HG03378 (cell line): ENCODE data around the gene ZNF609.

Source experiments
- ATAC-seq: cut with Tn5 transposase; IDR thresholded peaks from one replicate; pipeline ENCODE4 v1.9.1; 2021; ENCODE audit warnings: mild to moderate bottlenecking, moderate library complexity; ENCODE audit not compliant: unreplicated experiment

ZNF609 gene, protein sequence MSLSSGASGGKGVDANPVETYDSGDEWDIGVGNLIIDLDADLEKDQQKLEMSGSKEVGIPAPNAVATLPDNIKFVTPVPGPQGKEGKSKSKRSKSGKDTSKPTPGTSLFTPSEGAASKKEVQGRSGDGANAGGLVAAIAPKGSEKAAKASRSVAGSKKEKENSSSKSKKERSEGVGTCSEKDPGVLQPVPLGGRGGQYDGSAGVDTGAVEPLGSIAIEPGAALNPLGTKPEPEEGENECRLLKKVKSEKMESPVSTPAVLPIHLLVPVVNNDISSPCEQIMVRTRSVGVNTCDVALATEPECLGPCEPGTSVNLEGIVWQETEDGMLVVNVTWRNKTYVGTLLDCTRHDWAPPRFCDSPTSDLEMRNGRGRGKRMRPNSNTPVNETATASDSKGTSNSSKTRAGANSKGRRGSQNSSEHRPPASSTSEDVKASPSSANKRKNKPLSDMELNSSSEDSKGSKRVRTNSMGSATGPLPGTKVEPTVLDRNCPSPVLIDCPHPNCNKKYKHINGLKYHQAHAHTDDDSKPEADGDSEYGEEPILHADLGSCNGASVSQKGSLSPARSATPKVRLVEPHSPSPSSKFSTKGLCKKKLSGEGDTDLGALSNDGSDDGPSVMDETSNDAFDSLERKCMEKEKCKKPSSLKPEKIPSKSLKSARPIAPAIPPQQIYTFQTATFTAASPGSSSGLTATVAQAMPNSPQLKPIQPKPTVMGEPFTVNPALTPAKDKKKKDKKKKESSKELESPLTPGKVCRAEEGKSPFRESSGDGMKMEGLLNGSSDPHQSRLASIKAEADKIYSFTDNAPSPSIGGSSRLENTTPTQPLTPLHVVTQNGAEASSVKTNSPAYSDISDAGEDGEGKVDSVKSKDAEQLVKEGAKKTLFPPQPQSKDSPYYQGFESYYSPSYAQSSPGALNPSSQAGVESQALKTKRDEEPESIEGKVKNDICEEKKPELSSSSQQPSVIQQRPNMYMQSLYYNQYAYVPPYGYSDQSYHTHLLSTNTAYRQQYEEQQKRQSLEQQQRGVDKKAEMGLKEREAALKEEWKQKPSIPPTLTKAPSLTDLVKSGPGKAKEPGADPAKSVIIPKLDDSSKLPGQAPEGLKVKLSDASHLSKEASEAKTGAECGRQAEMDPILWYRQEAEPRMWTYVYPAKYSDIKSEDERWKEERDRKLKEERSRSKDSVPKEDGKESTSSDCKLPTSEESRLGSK (N-terminal part only)

DNA sequence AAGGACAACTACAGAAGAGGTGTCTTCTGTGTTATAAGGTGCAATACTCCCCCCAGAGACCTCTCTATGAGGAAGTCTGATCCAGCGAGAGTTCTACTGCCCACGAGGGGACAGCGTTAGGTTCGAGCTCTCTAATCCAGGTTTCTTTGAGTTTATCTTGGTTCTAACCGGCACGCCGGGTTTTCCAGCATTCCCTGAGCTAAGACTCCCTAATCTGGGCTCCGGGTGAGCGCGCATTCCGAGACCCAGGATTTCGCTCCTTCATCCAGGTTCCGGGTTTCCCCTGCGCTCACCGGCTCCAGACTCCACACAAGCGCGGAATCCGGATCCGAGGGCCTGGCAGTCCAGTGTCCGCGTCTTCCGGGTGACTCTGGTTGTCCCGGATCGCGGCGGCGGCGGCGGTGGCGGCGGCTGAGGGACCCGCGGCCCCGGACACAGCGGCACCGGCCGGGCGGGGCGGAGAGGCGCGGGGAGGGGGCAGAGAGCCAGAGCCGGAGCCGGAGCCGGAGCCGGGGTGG lies at the start of gene ZNF609:
Gene ZNF609 (plus strand): TSS at position 373 of the 518 bp plus-strand sequence. CDS start 38,842 bp downstream, outside the sequence.
- no peak for ATAC-seq

DNA sequence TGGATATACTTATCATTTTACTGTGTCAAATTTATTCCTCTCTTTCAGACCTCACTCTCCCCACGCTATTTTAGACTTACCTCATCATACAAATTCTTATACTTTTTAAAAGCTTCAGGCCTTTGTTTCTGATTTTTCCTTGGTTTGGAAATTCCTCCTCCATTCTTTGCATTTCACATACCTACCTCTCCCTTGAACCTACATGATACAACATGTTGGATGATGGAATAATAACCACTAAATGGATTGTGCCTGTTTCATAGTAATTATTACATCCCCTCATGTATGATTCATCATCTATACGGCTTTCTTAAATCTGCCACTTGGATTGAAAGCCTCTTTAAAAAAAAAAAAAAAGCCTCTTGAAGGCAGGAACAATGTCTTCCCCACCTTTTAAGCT lies 48.2 kb upstream of the ZNF609 start:
- no peak for ATAC-seq

DNA sequence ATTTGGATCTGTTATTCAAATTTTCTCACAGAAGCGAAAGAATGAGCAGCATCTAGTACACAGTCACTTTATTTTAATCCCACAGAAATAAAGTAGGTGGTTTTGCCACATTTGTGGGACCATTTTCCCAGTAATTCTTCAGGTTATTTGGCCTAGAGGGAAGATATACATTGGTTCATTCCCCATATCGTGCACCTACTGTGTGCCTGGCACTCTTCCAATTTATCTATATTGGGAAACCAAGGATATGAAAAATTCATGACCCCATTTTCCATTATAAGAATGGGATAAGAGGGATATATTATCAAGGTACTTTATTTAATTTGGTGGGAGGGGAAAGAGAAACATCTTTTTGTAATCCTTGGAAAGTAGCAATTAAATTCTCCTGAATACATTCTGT lies 37.7 kb upstream of the ZNF609 start:
- no peak for ATAC-seq

DNA sequence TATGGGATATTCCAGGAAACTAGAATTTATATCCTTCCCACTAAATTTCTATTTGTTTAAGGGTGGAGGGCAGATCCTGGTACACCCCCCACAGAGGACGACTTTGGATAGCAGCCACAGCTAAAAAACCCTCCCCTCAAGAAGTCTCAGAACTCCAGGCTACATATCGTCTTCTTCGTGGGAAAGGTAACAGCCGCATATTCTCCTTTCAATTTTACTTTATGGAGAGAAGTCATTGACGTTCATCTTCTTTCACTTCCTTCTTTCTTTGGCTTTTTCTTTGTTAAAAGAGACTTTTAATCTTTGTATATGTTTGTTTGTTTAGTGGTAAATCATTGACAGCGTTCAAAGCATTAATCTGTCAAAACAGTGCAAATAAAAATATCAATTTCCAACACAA lies 36.4 kb upstream of the ZNF609 start:
- no peak for ATAC-seq

DNA sequence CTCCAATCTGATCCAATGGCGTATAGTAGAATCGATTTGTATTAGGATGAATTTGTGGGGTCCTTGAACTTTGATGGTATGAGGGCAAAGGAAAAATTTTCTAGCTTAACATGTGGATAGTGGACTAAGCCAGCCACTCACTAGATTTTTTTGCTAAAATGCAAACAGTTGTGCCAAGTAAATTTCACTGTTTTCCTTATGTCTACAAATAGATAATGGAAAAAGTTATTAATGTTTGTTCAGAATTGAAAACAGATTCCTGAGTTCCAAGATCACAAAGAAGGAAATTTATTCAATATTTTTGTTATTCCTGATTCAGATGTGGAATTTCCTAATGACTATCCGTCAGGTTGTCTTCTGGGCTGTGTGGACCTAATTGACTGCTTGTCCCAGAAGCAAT lies 35.2 kb upstream of the ZNF609 start:
- no peak for ATAC-seq

DNA sequence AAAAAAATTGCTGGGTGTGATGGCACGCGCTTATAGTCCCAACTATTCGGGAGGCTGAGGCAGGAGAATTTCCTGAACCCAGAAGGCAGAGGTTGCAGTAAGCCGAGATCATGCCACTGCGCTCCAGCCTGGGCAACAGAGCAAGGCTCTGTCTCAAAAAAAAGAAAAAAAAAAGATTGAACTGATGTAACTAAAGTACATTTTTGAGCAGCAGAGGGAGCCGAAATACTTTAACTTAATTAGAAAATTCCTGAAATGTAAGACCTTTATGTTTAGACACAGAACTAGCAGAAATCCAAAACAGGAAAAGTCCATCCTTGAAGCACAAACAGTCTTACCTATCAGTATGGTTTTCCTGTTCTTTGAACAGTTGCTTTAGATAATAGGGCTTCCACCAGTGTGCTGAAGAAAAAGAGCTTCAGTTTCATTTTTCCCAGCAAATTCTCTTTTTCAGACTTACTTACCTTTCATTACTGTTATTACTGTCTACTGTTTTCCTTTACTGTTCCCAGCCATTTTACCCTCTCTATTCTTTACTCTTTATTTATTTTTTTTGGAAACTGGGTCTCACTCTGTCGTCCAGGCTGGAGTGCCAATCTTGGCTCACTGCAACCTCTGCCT lies 33.4 kb upstream of the ZNF609 start:
- ATAC-seq = no peak

DNA sequence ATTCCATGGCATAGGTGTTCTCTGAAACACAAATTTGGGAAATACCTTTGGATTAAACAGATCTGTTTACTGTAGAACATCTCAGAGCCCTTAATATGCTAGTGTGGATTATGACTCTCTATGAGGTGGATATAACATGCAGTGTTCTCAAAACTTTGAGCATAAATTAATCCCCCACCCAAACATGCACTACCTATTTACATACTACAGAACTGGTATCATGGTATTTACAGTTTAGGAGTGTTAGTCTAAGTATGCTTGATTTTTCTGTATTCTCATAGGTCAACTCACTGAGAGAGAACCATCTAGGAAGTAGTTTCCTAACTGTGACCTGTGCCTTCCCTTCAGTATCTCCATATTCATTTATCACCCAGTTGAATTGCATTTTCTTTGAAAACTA lies 30.9 kb upstream of the ZNF609 start:
- no peak for ATAC-seq

DNA sequence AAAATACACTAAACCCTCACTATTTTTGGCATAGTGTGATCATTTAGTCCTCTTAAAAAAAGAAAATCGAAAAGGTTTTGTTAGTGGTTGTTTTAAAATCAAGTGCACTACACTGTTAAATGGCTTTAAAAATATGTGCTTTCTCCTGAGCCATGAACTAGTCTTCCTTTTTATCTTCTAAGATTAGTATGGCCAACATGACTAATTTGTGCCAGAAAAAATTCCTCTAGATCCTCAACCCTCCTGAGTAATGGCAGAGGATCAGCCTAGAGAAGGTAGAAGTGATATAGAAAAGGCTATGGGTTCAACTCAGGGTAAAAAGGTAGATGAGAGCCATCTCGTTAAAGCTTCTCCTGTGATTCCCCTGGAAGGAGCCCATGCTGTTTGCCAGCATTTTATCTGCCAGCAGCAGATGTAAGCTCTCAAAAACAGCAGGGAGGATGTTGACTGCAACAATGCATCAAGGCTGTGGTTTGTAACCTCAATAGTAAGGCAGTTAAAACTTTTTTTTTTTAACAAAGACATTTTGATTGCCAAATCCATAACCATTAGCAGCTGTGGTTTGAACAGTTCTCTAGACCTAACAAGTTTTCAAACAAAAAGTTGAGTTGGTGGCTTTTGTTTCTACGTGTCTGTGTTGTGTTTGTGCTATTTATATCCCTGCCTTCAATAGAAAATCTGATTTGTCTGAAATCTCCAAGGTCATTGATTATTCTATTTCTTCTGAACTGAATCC lies 30.2 kb upstream of the ZNF609 start:
- no peak for ATAC-seq

DNA sequence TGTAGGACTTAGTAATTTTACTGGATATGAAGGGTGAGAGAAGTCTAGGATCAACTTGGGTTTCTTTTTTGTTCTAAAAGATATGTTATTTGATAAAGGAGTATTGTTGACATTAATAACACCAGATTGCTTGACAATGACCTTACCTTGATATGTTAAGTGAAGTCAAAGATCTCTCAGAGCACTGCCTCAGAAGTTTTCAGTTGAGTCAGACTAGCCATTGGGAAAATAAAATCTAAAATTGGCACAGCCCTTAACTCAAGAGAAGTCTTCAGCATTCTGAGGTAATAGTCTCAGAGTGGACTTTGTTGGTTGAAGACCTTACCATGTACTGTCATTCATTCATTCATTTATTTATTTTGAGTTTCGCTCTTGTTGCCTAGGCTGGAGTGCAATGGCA lies 22.4 kb upstream of the ZNF609 start:
- no peak for ATAC-seq

DNA sequence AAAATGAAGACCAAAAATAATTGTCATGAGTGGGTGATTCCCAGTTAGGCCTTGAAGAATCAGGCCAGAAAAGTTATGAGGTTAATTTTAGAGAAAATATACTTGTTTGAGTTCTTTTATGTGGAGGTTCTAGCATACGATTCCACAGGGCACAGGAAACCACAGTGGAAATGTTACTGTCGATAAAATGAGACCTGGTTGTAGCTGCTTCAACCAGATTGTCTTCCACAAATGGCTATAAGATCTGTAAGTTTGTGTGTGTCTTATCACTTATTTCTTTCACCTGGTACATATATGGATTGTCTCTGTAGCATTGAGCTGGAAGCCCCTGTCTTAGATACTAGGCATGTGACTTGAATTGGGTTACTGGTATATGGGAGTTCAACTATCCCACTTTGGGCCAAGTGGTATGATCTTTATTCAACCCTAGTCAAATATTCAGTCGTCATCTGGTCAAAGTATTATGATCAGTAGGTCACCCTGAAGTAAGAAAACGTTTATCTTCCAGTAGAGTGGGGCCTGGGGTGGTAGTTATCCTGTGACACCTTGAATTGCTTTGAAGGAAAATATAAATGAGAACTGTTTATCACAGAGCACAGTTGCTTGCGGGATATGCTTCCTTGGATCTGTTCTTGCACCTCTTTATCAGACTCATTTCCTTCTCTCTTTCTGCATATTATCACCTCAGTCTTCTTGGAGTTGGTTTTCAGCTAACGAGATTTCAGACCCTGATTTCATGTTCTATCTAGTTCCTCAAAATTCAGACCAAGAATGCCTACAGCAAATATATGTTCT lies 21.5 kb upstream of the ZNF609 start:
- ATAC-seq = no peak

DNA sequence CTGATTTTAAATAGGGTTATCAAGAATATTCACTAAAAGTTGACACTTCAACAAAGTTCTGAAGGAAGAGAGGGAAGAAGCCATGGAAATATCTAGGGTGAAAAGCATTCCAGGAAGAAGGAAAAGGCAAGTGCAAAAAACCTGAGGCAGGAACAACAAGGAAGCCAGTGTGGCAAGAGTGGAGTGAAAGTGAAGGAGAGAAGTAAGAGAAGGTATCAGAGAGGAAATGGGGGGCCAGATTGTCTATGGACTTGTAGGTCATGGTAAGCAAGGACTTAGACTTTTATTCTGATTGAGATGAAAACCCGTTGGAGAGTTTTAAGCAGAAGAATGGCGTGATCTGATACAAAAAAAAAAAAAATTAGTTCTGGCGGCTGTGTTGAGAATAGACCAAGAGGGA lies 18.5 kb upstream of the ZNF609 start:
- no peak for ATAC-seq

DNA sequence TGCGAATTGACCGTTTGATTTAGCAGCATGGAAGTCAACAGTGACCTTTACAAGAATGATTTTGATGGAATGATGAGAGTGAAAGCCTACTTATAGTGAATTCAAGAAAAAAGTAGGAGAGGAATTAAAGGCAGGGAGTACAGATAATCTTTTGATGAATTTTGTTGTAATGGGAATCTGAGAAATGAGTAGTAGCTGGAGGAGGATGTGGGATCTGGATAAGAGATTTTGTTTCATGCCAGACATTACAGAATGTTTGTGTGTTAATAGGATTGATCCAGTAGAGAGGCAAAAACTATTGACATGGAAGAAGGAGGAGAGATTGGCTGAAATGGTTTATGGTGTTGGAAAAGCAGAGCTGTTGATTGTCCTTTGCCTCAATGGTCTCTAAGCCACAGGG lies 17.4 kb upstream of the ZNF609 start:
- no peak for ATAC-seq

DNA sequence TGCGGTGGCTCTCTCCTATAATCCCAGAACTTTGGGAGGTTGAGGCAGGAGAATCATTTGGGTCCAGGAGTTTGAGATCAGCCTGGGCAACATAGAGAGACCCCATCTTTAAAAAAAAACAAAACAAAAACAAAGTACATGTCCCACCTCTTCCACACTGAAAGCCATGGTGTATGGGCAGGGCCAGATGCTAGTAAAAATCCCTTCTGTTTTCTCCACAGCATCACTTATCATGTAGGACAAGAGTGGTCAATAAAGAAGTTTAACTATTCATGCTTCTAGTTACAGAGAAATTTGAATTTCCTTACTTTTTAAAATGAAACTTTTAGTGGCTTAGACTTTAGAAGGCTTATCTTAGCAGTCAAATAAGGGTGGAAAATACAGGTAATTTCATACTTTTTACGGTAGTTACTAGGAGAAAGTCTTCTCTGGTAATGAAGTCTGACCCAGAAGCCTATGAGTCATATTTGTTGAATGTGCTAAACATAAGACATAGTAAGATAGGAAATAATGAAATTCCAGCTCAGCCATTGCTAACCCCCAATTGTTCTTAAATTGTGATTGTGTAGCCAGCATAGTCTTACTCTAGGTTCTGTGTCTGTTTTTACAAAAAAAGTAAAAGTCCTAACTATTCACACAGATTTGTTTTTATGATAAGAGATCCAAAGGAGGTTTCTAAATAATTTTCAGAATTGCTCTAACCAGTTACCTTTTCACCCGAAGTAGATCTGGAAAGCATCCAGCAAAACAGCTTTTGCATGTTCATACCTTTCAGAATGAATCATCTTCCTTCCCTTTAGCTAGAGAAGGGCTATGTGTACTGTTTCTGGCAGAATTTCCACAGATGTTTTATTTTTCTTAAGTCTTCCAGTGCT lies 16.4 kb upstream of the ZNF609 start:
- ATAC-seq = no peak

DNA sequence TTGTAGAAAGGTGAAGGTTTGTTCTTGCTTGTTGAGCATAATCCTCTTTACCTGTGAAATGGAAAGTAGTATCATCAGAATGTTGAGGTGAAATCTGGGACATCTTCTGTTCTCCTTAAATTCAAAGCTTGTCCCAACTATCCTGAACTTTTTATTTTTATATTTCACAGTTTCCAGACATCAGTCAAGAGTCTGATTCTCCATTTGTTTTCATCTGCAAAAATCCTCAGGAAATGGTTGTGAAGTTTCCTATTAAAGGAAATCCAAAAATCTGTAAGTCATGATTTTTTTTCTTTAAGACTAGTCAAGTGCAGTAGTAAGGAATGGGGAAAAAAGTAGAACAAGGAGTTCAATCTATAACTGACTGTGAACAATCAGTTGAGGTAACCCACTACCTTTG lies 15.5 kb upstream of the ZNF609 start:
- ATAC-seq = no peak

DNA sequence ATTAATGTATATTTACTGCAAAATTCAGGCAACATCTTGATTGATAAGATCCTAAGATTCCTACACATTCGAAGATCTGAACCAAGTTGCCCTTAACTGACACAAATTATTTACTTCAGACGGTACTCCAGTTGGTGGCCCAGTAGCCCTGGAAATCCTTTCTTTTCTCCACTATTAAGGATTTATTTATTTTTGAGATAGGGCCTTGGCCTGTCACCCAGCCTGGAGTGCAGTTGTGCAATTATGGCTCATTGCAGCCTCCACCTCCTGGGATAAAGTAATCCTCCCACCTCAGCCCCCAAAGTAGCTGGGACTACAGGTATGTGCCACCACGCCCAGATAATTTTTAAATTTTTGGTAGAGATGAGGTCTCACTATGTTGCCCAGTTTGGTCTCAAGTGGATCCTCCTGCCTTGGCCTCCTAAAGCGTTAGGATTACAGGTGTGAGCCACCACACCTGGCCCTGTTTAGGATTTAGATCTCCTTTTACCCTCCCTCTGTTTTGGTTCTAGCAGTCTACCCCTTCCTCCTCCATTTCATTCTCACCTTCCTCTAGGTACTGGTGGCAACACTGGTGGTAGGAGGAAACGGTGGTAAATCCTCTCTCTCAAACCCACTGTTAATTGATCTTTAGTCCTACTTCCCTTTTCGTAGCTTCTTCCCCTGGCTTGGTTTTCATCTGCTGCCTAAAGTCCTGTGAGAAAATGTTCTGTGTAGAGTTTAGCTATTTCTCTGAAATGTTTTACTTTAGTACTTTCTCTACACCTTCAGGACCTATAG lies 12.7 kb upstream of the ZNF609 start:
- ATAC-seq = no peak

DNA sequence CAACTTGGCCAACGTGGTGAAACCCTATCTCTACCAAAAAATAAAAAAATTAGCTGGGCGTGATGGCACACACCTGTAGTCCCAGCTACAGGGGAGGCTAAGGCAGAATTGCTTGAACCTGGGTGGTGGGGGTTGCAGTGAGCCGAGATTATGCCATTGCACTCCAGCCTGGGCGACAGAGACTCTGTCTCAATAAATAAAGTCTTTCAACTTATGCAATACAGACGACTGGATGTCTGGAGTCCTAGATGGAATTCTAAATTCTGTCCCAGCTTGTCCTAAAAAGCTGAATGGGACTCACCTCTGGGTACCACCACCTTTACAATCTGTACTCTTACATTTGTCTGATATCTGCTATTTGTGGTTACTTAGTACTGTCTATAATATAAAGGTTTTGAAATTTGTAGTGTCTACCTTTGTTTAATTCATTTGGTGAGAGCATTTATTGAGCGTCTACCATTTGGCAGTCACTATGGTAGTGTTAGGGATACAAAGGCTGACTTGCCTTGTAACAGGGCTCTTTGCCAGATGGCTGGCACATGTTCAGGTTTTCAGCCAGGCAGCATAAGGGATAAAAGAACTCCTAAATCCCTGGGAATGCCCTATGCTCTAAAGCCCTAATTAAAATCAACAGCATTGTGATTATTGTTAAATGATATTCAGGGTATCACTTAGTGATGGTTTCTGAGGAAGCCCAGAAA lies 7.2 kb upstream of the ZNF609 start:
- no peak for ATAC-seq

DNA sequence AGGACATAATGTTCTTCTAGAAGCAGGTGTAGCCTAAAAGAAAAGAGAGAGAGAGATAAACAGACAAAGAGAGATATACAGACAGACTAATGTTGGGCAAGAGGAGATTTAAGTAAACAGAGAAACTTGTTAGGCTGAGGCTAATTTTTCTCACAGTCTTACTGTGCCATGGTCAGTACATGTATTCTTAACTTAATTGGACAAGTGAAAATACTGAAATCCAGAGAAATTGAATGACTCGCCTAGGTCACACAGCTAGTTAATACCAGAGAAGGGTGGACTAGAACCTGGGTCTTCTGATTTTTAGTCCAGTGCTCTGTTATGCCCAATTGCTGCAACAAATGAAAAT lies 6.7 kb upstream of the ZNF609 start:
- no peak for ATAC-seq
